Skeletal muscle tissue (tissue), 4 donors: ENCODE measurements around the gene RGS3. TPM values are rescaled to one million over a fixed set of nuclear protein-coding genes. Genes with fewer than 3 reads are reported as not detected.
A peak's percentile ranks its signal among the peaks of the same experiment; 100 is the strongest.
"Not testable (repeated sequence)": the region's sequence is repeated elsewhere in the genome, so short reads cannot be mapped to it uniquely, and the experiment has no call there.

ENCODE experiments used
- H3K27ac ChIP-seq: one replicate; pipeline ENCODE4 v1.7.0; 2013; ENCODE audit warnings: mild to moderate bottlenecking, low read depth, low read length, inconsistent platforms
- H3K27me3 ChIP-seq, 3 donors: one replicate each; pipeline ENCODE4 v1.7.0; 2013; ENCODE audit warnings: low read length in 3 of 3; ENCODE audit not compliant: control insufficient read depth in 3 of 3, insufficient read depth in 3 of 3
- H3K36me3 ChIP-seq, 3 donors: one replicate each; pipeline ENCODE4 v1.7.0; 2013; ENCODE audit warnings: low read length in 3 of 3; ENCODE audit not compliant: control insufficient read depth in 3 of 3, insufficient read depth in 3 of 3
- H3K4me1 ChIP-seq, 3 donors: one replicate each; pipeline ENCODE4 v1.7.0; 2013; ENCODE audit warnings: low read length in 3 of 3, mild to moderate bottlenecking in 3 of 3; ENCODE audit not compliant: control insufficient read depth in 3 of 3, insufficient read depth in 3 of 3
- H3K4me3 ChIP-seq, 3 donors: one replicate each; pipeline ENCODE4 v1.7.0; 2013; ENCODE audit warnings: low read length in 3 of 3
- H3K9ac ChIP-seq, 3 donors: one replicate each; pipeline ENCODE4 v1.7.0; 2013; ENCODE audit warnings: low read length in 3 of 3, mild to moderate bottlenecking in 3 of 3, moderate library complexity in 2 of 3, low read depth in 1 of 3
- H3K9me3 ChIP-seq, 3 donors: one replicate each; pipeline ENCODE4 v1.7.0; 2013; ENCODE audit warnings: low read length in 3 of 3; ENCODE audit not compliant: control insufficient read depth in 3 of 3
- total RNA-seq: library from RNA; depleted of rRNA; stranded (reverse); fragments of >200 nt; gene quantifications from one replicate; pipeline ENCODE4 v1.2.3, GENCODE V29; 2014
- donor health status: Osteomylitis.

RGS3 gene
- total RNA-seq, 1 donor from 2014 or later: 48.0 TPM

- peaks cover 27 to 31% (median 30%) of the 10 kb centered on the region in 3 donors for H3K4me1 ChIP-seq
Observed at GRCh38 chr9:113633782-113634595, 170.5 kb downstream of the RGS3 start.

GRCh38 chr9:113634596-113635515 is 171.3 kb downstream of the RGS3 start:
- Histone ChIP-seq H3K4me3 (no peak overlapping the region), H3K36me3 (no peaks in the 10 kb centered on the region), H3K27me3 (no peaks in the 10 kb centered on the region), H3K4me1 (peaks cover 27 to 31% (median 30%) of the 10 kb centered on the region in 3 donors), H3K9me3 (no peaks in the 10 kb centered on the region), H3K9ac (peak overlapping the region in 1 of 3 donors; percentile 25), H3K27ac (no peak overlapping the region)

More at GRCh38 chr9:113633782-113634595, 170.5 kb downstream of the RGS3 start:
- Histone ChIP-seq H3K36me3 (no peaks in the 10 kb centered on the region), H3K9me3 (no peaks in the 10 kb centered on the region), H3K27me3 (no peaks in the 10 kb centered on the region), H3K27ac (no peak overlapping the region), H3K4me3 (no peak overlapping the region), H3K9ac (peak overlapping the region in 1 of 3 donors; percentile 16)

- Histone ChIP-seq H3K27ac (no peak overlapping the region), H3K4me3 (no peak overlapping the region), H3K9ac (peak overlapping the region in 1 of 3 donors; percentile 45), H3K4me1 (peaks cover 27 to 31% (median 30%) of the 10 kb centered on the region in 3 donors), H3K9me3 (no peaks in the 10 kb centered on the region), H3K36me3 (no peaks in the 10 kb centered on the region), H3K27me3 (no peaks in the 10 kb centered on the region)
Observed at GRCh38 chr9:113635586-113635985, 172.1 kb downstream of the RGS3 start.

GRCh38 chr9:113636165-113636564 is 172.6 kb downstream of the RGS3 start:
- H3K4me3 ChIP-seq: no peak overlapping the region
- H3K4me1 ChIP-seq: peaks cover 27 to 31% (median 29%) of the 10 kb centered on the region in 3 donors
- H3K9me3 ChIP-seq: no peaks in the 10 kb centered on the region
- no peak overlapping the region for H3K27ac ChIP-seq
- peak overlapping the region in 1 of 3 donors; percentile 45 for H3K9ac ChIP-seq
- no peaks in the 10 kb centered on the region for H3K36me3 ChIP-seq
- no peaks in the 10 kb centered on the region for H3K27me3 ChIP-seq

- H3K27me3 ChIP-seq: no peaks in the 10 kb centered on the region
- no peak overlapping the region for H3K27ac ChIP-seq
- no peak overlapping the region for H3K9ac ChIP-seq
- H3K4me3 ChIP-seq: no peak overlapping the region
- H3K4me1 ChIP-seq: peaks cover 26 to 29% (median 27%) of the 10 kb centered on the region in 3 donors
- H3K9me3 ChIP-seq: no peaks in the 10 kb centered on the region
- H3K36me3 ChIP-seq: no peaks in the 10 kb centered on the region
Observed at GRCh38 chr9:113636693-113637092, 173.2 kb downstream of the RGS3 start.

GRCh38 chr9:113638490-113638889 is 175.0 kb downstream of the RGS3 start:
- H3K4me1 ChIP-seq: peaks cover 24 to 27% (median 26%) of the 10 kb centered on the region in 3 donors
- no peaks in the 10 kb centered on the region for H3K36me3 ChIP-seq
- H3K27ac ChIP-seq: no peak overlapping the region
- no peaks in the 10 kb centered on the region for H3K27me3 ChIP-seq
- no peaks in the 10 kb centered on the region for H3K9me3 ChIP-seq
- H3K4me3 ChIP-seq: no peak overlapping the region
- H3K9ac ChIP-seq: no peak overlapping the region

- peaks cover 21 to 25% (median 24%) of the 10 kb centered on the region in 3 donors for H3K4me1 ChIP-seq
- no peaks in the 10 kb centered on the region for H3K36me3 ChIP-seq
- no peak overlapping the region for H3K4me3 ChIP-seq
- no peaks in the 10 kb centered on the region for H3K27me3 ChIP-seq
- H3K9ac ChIP-seq: no peak overlapping the region
- no peaks in the 10 kb centered on the region for H3K9me3 ChIP-seq
- no peak overlapping the region for H3K27ac ChIP-seq
Observed at GRCh38 chr9:113638897-113639296, 175.4 kb downstream of the RGS3 start.

- H3K4me3 ChIP-seq, H3K9me3 ChIP-seq, H3K27ac ChIP-seq, H3K27me3 ChIP-seq, H3K9ac ChIP-seq, H3K36me3 ChIP-seq: not testable (repeated sequence)
- H3K4me1 ChIP-seq: peaks cover 15 to 19% (median 18%) of the 10 kb centered on the region in 3 donors
Observed at GRCh38 chr9:113639411-113639970, 176.0 kb downstream of the RGS3 start.

GRCh38 chr9:113640418-113640817 is 176.9 kb downstream of the RGS3 start:
- Histone ChIP-seq H3K4me1 (peaks cover 7 to 10% (median 9%) of the 10 kb centered on the region in 3 donors), H3K9me3 (no peaks in the 10 kb centered on the region), H3K9ac (no peak overlapping the region), H3K36me3 (no peaks in the 10 kb centered on the region), H3K27ac (no peak overlapping the region), H3K27me3 (no peaks in the 10 kb centered on the region), H3K4me3 (no peak overlapping the region)
